Activated CD8-positive, alpha-beta T cell treated with anti-CD3 and anti-CD28 coated beads, Interleukin-2, amount 10 ng/mL, durations not matched to agents 7 days and 5 days (primary cell): ENCODE results near the gene PGR. TPM values are rescaled to one million over a fixed set of nuclear protein-coding genes. Genes with fewer than 3 reads are reported as not detected.

Experiments used
- ATAC-seq: fragments of 150-1000 bp; cut with Tn5 transposase; one replicate; pipeline ENCODE4 v1.10.0; 2021; ENCODE audit warnings: moderate library complexity
- CTCF ChIA-PET: fragments of 350-600 bp; sonication (Branson Sonifier 250); formaldehyde crosslinking; loops from one replicate; lab custom pipeline; 2021; ENCODE audit warnings: antibody characterized with exemption; lab: Charles Lee
- POLR2A ChIA-PET: fragments of 350-600 bp; sonication (Branson Sonifier 250); formaldehyde crosslinking; loops from one replicate; lab custom pipeline; 2021; ENCODE audit warnings: antibody characterized with exemption; lab: Charles Lee
- DNase-seq: peaks from one replicate; pipeline ENCODE4 v3.0.0-alpha.2; 2020
- H3K27ac Mint-ChIP-seq: one replicate; pipeline ENCODE4 v1.8.0; 2021; ENCODE audit warnings: mild to moderate bottlenecking, mixed read lengths
- H3K27me3 Mint-ChIP-seq: one replicate; pipeline ENCODE4 v1.8.0; 2021; ENCODE audit warnings: low read depth, mixed read lengths
- H3K36me3 Mint-ChIP-seq: one replicate; pipeline ENCODE4 v1.8.0; 2021; ENCODE audit warnings: low read depth, mixed read lengths
- H3K4me1 Mint-ChIP-seq: one replicate; pipeline ENCODE4 v1.8.0; 2021; ENCODE audit warnings: low read depth, mixed read lengths
- H3K4me3 Mint-ChIP-seq: one replicate; pipeline ENCODE4 v1.8.0; 2021; ENCODE audit warnings: mild to moderate bottlenecking, mixed read lengths
- H3K9me3 Mint-ChIP-seq: one replicate; pipeline ENCODE4 v1.8.0; 2022; ENCODE audit warnings: mixed read lengths; ENCODE audit not compliant: insufficient read depth
- total RNA-seq, 2 experiments: library from RNA; stranded (reverse); gene quantifications; one replicate each; pipeline ENCODE4 v1.2.3, GENCODE V29; 2021

The PGR gene
- total RNA-seq, 2 experiments from 2014 or later, result not detected

DNA sequence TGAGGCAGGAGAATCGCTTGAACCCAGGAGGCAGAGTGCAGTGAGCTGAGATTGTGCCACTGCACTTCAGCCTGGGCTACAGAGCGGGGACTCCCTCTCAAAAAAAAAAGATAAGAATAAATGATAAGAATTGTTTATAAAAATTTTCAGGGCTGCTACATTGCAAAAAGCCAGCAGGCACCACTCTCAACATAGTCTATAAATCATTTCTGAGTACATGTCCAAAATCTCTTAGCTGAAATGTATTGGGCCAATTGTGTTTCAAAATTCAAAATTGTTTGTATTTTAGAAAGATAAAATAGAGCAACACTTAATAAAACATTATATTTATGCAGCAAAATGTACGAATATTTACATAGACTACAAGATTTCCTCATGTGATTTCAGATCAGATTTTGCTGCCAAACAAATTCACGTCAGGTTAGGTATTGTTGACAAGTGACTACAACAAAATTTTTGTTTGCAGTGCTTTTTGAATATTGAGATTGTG lies 13.9 kb downstream of the PGR start:
- POLR2A ChIA-PET, result no interaction called here

DNA sequence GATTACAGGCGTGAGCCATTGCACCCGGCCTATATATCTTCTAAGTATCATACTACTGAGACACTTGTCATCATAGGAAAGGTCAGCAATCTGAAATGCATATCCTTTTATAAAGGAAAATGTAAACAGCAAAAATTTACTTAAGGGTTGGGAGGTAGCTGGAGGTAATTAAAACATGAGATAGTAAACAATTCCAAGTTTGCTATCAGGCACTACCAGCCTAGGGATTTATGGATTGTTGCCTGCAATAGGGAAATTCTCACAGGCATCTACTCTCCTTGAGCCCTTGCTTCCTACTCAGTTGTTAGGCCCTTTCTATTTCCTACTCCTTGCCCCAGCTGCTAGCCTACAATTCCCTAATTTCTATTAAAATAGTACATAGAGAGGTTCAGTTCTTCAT lies 16.1 kb downstream of the PGR start:
- Mint-ChIP-seq H3K4me1 (no peaks in the 10 kb centered on the region), H3K36me3 (no peaks in the 10 kb centered on the region), H3K27me3 (no peaks in the 10 kb centered on the region), H3K27ac (no peak overlapping the region), H3K4me3 (no peak overlapping the region), H3K9me3 (no peaks in the 10 kb centered on the region)
- POLR2A ChIA-PET, result no interaction called here
- CTCF ChIA-PET, result no interaction called here
- ATAC-seq (no peak), DNase-seq (no peak)

More for the DNA sequence above, 13.9 kb downstream of the PGR start:
- Mint-ChIP-seq H3K27me3 (no peaks in the 10 kb centered on the region), H3K36me3 (no peaks in the 10 kb centered on the region), H3K27ac (no peak overlapping the region), H3K4me3 (no peak overlapping the region), H3K4me1 (no peaks in the 10 kb centered on the region), H3K9me3 (no peaks in the 10 kb centered on the region)
- DNase-seq (no peak), ATAC-seq (no peak)
- CTCF ChIA-PET, result no interaction called here

DNA sequence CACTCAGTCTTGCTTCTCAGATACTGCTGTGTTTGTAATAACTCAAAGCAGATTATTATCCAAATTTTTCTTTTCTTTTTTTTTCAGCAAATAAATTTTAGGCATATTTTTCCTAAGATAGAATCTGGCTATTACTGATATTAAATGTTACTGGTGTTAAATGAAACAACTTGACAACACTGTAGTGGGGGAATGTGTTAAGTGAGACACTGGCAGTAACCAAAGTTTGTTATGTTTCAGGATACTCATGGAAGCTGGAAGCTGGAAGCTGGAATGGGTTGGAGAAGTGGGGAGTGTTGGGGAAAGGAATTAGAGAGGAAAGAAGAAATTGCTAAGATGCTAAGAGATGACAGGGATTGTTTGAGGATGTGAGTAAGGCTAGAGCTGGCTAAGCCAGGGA lies 24.9 kb downstream of the PGR start:
- Mint-ChIP-seq H3K27ac (no peak overlapping the region), H3K9me3 (no peaks in the 10 kb centered on the region), H3K4me3 (no peak overlapping the region), H3K4me1 (no peaks in the 10 kb centered on the region), H3K27me3 (no peaks in the 10 kb centered on the region), H3K36me3 (no peaks in the 10 kb centered on the region)
- ChIA-PET CTCF (no interaction called here), POLR2A (no interaction called here)
- ATAC-seq (no peak), DNase-seq (no peak)

DNA sequence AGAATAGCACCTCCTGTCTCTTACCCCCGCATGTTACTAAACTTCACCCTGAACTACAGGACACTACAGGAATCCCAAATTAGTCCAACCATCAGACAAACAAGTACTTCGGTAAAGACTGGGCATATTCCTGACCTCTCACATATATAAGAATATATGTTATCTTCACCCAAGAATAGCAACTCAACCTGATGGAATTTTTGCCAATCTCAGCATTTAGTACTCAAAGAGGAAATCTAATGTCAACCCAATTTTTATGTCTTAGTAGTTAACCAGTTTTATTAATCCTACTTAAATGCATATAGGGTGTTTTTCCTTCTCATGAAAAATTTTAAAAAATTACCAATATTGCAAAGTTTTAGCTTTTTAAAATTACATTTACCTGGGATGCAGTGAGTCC lies 26.2 kb downstream of the PGR start:
- Mint-ChIP-seq H3K4me3 (no peak overlapping the region), H3K27me3 (no peaks in the 10 kb centered on the region), H3K4me1 (no peaks in the 10 kb centered on the region), H3K36me3 (no peaks in the 10 kb centered on the region), H3K27ac (no peak overlapping the region), H3K9me3 (no peaks in the 10 kb centered on the region)
- ChIA-PET POLR2A (no interaction called here), CTCF (no interaction called here)
- DNase-seq (no peak), ATAC-seq (no peak)

DNA sequence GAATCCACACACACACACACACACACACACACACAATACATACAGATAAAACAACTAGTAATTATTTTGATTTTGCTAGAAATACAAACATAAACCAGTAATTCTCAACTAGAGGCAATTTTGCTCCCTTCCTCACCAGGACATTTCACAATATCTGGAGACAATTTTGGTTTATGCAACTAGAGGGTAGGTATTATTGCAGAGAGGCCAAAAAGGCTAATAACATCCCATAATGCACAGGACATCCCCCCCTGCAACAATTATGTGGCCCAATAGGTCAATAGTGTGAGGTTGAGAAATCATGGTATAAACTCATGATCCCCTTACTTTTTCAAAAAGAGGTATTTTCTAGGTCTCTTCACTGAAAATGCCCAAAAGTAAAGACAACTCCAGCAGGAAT lies 29.0 kb downstream of the PGR start:
- Mint-ChIP-seq H3K4me1 (no peaks in the 10 kb centered on the region), H3K9me3 (no peaks in the 10 kb centered on the region), H3K27me3 (no peaks in the 10 kb centered on the region), H3K27ac (no peak overlapping the region), H3K36me3 (no peaks in the 10 kb centered on the region), H3K4me3 (no peak overlapping the region)
- CTCF ChIA-PET, result no interaction called here
- DNase-seq (no peak), ATAC-seq (no peak)
- POLR2A ChIA-PET, result no interaction called here

DNA sequence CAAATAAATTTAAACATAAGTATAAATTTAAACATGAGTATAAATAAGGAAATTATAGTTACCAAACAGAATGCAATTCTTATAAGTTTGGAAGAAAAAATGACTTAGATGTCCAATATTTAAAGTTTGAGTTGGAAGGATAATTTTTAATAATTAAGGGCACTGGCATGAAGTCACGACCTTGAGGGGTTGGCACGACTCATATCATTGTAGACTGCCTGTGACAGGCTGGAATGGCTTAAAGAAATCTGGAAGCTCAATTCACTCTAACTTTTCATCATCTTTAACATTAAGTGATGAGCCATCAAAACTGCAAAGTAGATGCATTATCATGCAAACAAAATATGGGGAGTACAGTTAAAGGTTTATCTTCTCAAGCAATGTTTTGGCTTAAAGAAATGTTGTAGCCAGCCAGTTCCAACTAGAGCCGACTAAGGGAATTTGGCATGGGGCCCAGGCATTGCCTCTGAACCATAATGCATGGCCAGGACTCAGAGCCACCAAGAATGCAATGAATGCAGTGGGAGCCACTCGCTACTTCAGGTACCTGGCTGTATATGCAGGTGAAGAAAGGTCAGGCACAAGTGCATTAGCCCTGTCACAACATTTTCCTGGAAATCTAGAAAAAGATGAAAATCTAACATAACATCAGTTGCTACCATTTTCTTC lies 33.4 kb downstream of the PGR start:
- no peaks in the 10 kb centered on the region for H3K36me3 Mint-ChIP-seq
- ATAC-seq, result no peak

DNA sequence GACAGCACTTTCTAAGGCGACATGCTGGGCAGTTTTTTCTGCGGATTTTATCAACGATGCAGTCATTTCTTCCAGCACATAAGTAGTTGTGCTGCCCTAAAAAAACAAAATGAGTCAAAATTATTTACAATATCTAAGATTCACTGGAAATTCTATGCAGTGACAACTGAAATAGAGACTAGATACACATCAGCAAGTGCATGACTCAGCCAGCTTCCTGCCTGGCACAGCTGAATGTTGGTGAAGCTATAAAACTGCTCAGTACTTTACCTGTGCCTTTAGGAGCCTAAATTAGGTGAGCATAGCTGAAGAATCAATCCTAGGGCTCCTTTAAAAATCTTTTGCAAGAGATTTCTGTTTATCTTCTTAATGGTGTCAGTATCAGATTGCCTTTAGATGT lies 37.8 kb downstream of the PGR start:
- DNase-seq (no peak), ATAC-seq (no peak)
- Mint-ChIP-seq H3K9me3 (peaks cover 13% of the 10 kb centered on the region), H3K4me3 (no peak overlapping the region), H3K36me3 (no peaks in the 10 kb centered on the region), H3K27ac (no peak overlapping the region), H3K27me3 (no peaks in the 10 kb centered on the region), H3K4me1 (no peaks in the 10 kb centered on the region)
- ChIA-PET CTCF (no interaction called here), POLR2A (no interaction called here)

More for the DNA sequence above, 33.4 kb downstream of the PGR start:
- DNase-seq, result no peak
- Mint-ChIP-seq H3K27ac (no peak overlapping the region), H3K4me3 (no peak overlapping the region), H3K27me3 (no peaks in the 10 kb centered on the region), H3K4me1 (no peaks in the 10 kb centered on the region), H3K9me3 (no peaks in the 10 kb centered on the region)
- POLR2A ChIA-PET, result no interaction called here
- CTCF ChIA-PET, result no interaction called here

DNA sequence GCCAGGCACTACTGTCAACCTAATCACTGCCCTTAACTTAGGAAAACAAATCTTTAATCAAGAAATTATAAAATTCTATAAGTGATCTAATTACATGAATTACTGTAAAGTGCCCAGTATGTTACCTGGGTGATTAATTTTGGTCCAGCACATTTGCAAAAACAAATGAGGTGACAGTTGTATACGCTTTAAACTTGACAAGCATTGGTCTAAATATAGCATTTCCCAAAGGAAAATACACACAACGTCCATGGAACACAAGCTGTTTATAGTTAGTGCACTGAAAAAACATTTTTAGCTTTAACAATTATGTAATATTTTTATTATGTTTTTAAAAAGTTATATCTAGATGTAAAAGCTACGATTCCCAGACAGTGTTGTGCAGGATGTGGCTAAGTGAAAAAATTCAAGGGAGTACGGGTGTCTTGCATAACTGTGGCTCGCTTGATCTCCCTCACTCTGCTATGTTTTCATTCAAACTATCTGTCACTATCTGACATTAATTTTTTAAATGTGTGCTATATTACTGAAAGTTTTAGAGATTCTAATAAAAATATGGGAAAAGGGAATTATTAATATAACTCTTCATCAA lies 38.8 kb downstream of the PGR start:
- no peaks in the 10 kb centered on the region for H3K27me3 Mint-ChIP-seq
- no peaks in the 10 kb centered on the region for H3K36me3 Mint-ChIP-seq
- POLR2A ChIA-PET, result no interaction called here
- no peak overlapping the region for H3K27ac Mint-ChIP-seq
- no peak for ATAC-seq
- peaks cover 17% of the 10 kb centered on the region for H3K9me3 Mint-ChIP-seq
- CTCF ChIA-PET, result no interaction called here
- DNase-seq, result no peak
- H3K4me1 Mint-ChIP-seq, result no peaks in the 10 kb centered on the region
- H3K4me3 Mint-ChIP-seq, result no peak overlapping the region

DNA sequence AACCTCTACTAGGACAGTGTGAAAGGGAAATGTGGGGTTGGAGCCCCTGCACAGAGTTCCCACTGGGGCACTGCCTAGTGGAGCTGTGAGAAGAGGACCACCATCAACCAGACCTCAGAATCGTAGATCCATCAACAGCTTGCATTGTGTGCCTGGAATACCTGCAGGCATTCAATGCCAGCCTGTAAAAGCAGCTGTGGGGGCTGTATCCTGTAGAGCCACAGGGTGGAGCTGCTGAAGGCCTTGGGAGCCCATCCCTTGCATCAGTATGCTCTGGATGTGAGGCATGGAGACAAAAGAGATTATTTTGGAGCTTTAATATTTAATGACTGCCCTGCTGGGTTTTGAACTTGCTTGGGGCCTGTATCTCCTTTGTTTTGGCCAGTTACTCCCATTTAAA lies 46.3 kb downstream of the PGR start:
- ChIA-PET POLR2A (no interaction called here), CTCF (no interaction called here)
- DNase-seq, result no peak
- no peaks in the 10 kb centered on the region for H3K27me3 Mint-ChIP-seq
- no peak overlapping the region for H3K4me3 Mint-ChIP-seq
- ATAC-seq, result no peak
- no peak overlapping the region for H3K27ac Mint-ChIP-seq
- H3K9me3 Mint-ChIP-seq, result peaks cover 17% of the 10 kb centered on the region
- H3K36me3 Mint-ChIP-seq, result no peaks in the 10 kb centered on the region
- no peaks in the 10 kb centered on the region for H3K4me1 Mint-ChIP-seq

DNA sequence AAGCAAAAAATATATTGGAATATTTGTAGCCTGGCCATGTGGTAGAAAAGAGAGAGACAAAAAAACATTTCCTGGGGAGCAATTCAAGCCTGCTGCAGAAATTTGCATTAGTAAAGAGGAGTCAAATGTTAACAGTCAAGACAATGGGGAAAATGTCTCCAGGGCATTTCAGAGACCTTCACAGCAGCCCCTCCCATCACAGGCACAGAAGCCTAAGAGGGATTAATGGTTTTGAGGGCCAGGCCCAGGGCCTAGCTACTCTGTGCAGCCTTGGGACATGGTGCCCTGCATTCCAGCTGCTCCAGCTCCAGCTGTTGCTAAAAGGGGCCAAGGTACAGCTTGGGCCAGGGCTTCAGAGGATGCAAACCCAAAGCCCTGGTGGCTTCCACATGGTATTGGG lies 46.8 kb downstream of the PGR start:
- ATAC-seq (no peak), DNase-seq (no peak)
- Mint-ChIP-seq H3K4me1 (no peaks in the 10 kb centered on the region), H3K4me3 (no peak overlapping the region), H3K27ac (no peak overlapping the region), H3K27me3 (no peaks in the 10 kb centered on the region), H3K9me3 (peaks cover 14% of the 10 kb centered on the region), H3K36me3 (no peaks in the 10 kb centered on the region)
- CTCF ChIA-PET, result no interaction called here
- POLR2A ChIA-PET, result no interaction called here

DNA sequence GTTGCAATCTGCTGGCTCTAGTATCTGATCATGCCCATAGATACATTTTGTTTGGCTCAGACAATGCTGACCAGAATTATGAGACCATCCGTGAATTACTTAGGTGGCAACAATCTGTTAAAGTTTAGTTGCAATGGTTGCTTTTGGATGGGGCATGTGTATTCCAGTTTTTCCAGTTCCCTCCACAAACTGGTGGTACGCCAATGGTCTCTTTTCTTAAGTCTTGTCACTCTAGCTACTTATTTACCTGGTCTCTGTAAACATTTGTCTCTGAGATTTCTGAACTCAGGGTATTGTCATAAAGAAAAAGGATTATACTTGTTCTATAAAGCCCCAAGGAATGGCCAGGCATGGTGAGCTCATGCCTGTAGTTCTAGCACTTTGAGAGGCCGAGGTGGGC lies 65.9 kb downstream of the PGR start:
- Mint-ChIP-seq H3K9me3 (no peaks in the 10 kb centered on the region), H3K4me3 (no peak overlapping the region), H3K4me1 (no peaks in the 10 kb centered on the region), H3K27ac (no peak overlapping the region), H3K36me3 (no peaks in the 10 kb centered on the region), H3K27me3 (no peaks in the 10 kb centered on the region)
- POLR2A ChIA-PET, result no interaction called here
- CTCF ChIA-PET, result no interaction called here
- DNase-seq, result no peak
- ATAC-seq, result no peak

DNA sequence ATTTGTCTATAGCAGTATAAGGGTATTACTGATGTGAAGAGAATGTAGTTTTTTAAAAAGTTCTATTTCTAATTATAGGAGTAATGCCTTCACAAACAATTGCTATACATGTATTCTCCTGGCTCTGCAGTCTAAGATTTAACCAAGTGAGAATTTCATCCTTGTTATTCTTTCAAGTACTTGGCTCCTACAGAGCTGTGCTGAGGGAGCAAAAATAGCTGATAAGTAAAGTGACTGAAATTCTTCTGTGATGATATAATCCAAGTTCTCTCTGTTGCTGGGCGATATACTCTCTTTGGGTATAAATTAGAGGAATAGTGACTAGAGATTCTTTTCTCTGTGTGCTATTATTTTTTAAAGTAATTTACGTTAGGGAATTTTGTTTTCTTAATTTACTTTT lies 68.0 kb downstream of the PGR start:
- H3K27me3 Mint-ChIP-seq, result no peaks in the 10 kb centered on the region
- H3K4me3 Mint-ChIP-seq, result no peak overlapping the region
- H3K9me3 Mint-ChIP-seq, result no peaks in the 10 kb centered on the region
- DNase-seq, result no peak
- no peak overlapping the region for H3K27ac Mint-ChIP-seq
- no peak for ATAC-seq
- H3K36me3 Mint-ChIP-seq, result no peaks in the 10 kb centered on the region
- ChIA-PET CTCF (no interaction called here), POLR2A (no interaction called here)
- no peaks in the 10 kb centered on the region for H3K4me1 Mint-ChIP-seq

DNA sequence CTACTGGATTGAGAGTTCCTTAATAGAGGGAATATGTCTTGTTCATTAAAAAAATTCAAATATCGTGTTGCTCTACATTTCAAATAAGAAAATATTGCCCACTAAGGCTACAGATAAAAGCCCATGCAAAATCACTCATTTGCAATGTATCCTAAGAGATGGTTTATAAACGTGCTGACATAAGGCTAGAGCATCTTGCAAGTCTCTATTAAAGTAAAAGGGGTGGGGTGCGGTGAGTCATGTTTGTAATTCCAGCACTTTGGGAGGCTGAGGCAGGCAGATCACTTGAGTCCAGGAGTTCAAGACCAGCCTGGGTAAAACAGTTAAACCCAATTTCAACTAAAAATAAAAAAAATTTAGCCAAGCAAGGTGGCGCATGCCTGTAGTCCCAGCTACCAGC lies 70.3 kb downstream of the PGR start:
- no peaks in the 10 kb centered on the region for H3K36me3 Mint-ChIP-seq
- no peak overlapping the region for H3K4me3 Mint-ChIP-seq
- no peaks in the 10 kb centered on the region for H3K4me1 Mint-ChIP-seq
- H3K27me3 Mint-ChIP-seq, result no peaks in the 10 kb centered on the region
- ChIA-PET POLR2A (no interaction called here), CTCF (no interaction called here)
- ATAC-seq, result no peak
- no peaks in the 10 kb centered on the region for H3K9me3 Mint-ChIP-seq
- no peak for DNase-seq
- no peak overlapping the region for H3K27ac Mint-ChIP-seq
